ENCODE measurements around the gene RTTN.

The RTTN gene

GRCh38 chr18:70197026-70197425, 8.5 kb downstream of the RTTN start:
- no peak for DNase-seq

DNA sequence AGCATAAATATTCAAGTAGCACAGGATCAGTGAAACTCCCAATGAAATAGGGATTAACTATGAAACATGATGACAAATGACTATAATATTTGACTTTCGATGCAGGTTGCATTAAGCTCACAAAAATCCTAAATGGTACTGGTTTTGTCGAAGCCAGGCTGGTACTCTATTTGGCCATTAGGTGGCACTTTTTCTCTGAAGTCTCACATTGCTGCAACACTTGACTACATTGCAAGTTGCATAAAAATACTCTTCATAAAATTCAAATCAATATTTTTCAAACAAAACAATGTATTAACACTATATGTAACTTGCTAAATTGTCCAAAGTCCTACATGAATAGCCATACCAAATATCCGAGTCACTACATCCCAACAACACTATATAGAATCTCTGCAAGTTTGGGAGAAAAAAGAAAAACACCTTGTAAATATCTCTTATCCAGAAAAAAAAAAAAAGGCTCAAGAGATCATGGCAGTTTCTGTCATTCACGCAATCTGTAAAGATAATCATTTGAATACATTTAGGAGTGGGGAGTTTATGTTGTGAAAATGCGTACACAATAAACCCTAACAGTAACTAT, 9.5 kb downstream of the RTTN start:
- DNase-seq, result peak; percentile 27 to 41

DNA sequence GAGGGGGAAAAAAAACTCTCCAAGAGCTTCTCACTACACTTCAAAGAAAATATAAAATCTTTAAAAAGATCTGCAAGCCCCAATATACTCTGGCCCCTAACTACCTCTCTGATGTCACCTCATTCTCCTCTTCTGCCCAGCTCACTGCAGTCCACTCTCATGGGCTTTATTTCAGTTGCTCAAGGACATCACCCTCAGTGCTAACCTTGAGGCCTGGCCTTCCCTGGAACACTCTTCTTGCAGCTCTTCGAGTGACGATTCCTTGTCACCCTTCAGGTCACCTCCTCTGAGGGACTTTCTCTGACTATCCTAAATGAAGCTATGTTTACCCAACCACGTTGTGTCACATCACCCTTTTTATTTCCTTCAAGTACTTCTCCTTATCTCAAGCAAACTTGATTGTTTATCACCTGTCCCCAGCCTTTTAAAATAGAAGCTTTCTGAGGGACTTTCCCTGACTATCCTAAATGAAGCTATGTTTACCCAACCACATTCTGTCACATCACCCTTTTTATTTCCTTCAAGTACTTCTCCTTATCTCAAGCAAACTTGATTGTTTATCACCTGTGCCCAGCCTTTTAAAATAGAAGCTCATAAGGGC, 10.4 kb downstream of the RTTN start:
- no peak for DNase-seq

DNA sequence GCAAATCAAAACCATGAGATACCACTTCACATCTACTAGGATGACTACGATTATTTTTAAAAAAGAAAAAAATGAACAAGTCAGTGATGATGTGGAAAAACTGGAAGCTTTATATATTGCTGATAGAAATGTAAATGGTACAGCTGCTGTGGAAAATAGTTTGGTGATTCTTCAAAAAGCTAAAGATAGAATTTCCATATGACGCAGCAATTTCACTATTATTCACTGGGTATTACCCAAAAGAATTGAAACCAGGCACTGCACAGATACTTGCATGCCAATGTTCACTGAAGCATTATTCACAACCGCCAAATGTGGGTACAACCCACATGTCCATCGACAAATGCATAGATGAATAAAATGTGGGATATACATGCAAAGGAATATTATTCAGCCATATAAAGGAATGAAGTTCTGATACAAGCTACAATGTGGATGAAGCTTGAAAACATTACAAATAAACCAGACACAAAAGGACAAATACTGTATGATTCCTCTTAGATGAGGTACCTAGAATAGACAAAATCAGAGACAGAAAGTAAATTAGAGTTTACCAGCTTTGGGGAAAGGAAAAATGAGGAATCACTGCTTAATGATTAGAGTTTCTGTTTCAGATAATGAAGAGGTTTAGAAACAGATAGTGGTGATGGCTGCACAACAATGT, 11.1 kb downstream of the RTTN start:
- no peak for DNase-seq

- no peak for DNase-seq
Observed at GRCh38 chr18:70190529-70190928, 15.0 kb downstream of the RTTN start.

DNA sequence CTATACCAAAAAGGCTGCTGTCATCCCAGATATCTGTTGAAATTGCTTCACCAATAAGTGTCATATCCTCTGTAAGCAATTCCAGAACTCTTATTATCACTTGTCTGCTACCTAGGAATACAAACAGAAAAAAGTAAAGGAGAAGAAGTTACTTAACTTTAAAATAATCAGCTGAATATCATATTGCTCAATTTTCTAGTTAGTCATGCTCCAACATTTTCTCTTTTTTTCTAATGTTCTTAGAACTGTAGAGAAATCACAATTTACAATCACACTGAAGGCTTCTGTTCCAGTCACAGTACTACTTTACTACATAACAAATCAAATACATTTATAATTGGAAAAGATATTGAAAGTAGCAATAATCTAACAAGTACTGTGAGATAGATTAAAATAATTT, 17.4 kb downstream of the RTTN start:
- DNase-seq, result no peak

- no peak for DNase-seq
Observed at GRCh38 chr18:70183441-70183840, 22.0 kb downstream of the RTTN start.

DNA sequence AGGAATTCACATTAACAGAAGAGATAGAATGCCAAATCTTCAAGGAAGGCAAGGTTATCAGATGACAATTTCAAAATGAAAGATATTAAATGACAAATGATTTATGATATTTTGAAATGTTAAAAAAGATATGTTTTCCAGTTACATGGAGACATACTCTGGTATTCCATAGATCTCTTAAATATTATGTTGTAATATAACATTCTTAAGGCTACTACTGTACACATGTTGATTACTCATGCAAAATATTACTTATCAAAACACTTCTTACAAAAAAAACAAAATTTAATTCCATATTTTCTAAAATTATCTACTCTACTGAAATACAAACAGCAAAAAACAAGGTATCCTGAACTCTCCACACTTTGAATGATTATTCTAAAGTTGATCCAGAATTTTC, 22.9 kb downstream of the RTTN start:
- no peak for DNase-seq

GRCh38 chr18:70181725-70182124, 23.8 kb downstream of the RTTN start:
- no peak for DNase-seq

DNA sequence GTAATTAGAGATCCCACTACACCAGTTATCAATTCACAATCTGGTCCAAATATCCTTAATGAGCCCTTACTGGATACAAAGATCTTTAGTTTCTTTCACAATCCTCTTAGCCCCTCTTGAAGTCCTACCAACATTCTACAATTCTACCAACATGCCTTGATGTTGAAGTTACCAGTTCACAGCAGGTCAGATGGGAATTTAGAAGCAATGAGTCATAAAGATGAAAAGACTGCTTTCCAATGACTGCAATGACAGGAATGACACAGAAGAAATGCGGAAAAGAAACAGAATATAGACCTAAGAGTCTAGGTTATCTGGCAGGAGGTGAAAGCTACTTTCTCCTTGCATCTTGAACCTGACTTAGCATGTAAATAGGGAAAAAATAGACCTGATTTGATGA, 24.5 kb downstream of the RTTN start:
- DNase-seq, result no peak

DNA sequence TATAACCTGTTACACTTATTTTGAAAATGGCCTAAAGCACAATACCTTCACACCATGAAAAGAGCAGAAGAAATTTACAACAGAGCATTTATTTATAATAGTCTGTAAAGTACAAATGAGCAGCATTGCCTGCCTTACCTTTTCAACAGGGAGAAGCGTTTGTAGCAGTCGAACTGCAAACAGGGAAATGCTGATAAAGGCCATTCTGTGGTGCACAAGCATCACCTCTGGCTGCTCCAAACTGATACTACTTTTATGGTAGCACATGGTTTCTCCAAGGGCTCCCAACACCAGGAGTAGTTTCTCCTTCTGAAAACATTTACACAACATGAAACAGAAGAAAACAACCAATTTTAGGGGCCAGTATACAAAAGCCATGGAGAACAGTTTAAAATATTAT, 28.9 kb downstream of the RTTN start:
- DNase-seq, result no peak

DNA sequence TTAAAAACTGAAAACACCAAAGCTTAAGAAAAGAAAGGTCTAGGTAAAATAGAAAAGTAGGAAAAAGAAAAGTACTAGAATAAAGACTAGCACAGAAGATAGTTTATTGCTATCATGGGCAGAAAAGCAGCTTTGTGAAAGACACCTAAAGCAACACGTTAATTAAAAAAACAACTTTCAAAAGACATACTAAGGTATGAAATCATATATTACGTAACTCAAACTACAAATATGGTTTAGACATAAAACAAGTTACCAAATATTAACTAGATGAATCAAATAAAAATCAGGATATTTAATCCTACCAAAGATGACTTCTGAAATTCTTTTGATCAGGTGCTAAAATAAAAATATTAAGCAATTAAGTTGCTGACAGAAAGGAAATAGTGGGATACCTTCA, 30.3 kb downstream of the RTTN start:
- no peak for DNase-seq

GRCh38 chr18:70172225-70172624, 33.3 kb downstream of the RTTN start:
- DNase-seq, result no peak

GRCh38 chr18:70169747-70170146, 35.7 kb downstream of the RTTN start:
- no peak for DNase-seq

DNA sequence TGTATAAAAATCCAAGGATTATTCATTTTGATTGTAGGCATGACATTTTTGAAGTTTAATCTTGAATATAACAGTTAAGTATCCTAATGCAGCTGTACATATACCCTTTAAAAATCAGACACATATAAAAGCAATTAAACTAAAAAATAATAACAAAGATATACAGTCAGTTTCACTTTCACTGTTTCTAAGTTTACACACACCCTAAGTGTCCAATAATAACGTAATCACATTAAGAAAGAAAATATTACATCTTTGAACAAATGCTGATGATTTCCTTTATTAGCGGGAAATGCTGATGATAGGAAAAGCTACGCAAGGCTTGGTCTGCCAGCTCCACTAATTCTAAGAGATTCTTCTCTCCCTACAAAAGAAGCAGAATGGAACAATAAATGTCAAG, 38.8 kb downstream of the RTTN start:
- DNase-seq, result no peak

DNA sequence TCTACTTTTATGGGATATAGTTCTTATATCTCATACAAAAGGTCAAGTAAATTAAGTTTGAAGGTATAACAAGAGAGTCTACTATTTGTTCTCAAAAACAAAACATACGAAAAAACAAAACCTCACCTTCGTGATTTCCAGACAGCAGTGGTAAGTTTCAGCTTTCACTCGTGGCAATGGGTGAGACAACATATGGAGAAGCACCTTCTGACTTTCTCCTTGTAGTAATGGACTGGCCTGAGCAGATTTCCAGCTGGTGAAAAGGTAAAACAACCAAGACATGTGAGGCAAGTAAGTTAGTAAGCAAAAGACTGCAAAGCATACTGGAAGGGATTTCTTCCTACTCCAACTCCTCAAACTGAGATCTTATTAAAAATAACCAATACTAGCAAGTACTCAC, 39.6 kb downstream of the RTTN start:
- no peak for DNase-seq

GRCh38 chr18:70160073-70160678, 45.3 kb downstream of the RTTN start:
- no peak for DNase-seq

- DNase-seq, result no peak
Observed at GRCh38 chr18:70158992-70159717, 46.3 kb downstream of the RTTN start.

GRCh38 chr18:70156886-70157285, 48.6 kb downstream of the RTTN start:
- no peak for DNase-seq

- DNase-seq, result no peak
Observed at GRCh38 chr18:70154591-70155194, 50.8 kb downstream of the RTTN start.

- DNase-seq, result no peak
Observed at GRCh38 chr18:70151614-70152013, 53.9 kb downstream of the RTTN start.

- no peak for DNase-seq
Observed at GRCh38 chr18:70149616-70150301, 55.7 kb downstream of the RTTN start.

DNA sequence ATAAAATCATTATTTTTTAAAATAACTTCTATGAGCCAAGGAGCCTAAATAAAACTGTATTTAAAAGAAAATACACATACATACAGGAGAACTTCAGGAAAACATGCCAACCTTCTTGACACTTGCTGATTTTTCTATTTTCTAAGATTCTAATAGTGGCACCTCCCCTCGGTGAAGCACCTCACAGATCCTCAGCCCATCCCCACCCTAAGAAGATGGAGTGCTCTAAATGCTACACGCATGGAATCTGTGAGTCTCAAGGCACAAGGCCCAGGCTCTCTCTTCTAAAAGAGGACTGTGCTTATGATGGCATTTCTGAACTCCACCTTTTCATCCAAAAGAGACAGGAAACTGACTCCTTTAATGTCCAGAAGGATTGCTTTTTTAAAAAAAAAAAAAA, 56.3 kb downstream of the RTTN start:
- DNase-seq, result no peak

All from NCI-H2081 (cell line).